ENCODE results near the gene ERF. TPM values are rescaled to one million over a fixed set of nuclear protein-coding genes. Genes with fewer than 3 reads are reported as not detected.
A peak's percentile ranks its signal among the peaks of the same experiment; 100 is the strongest.

The ERF gene
- total and polyA plus RNA-seq, 2 of the 4 experiments (the other 2 are of a cell fraction), result 5.2 to 32.4 TPM

DNA sequence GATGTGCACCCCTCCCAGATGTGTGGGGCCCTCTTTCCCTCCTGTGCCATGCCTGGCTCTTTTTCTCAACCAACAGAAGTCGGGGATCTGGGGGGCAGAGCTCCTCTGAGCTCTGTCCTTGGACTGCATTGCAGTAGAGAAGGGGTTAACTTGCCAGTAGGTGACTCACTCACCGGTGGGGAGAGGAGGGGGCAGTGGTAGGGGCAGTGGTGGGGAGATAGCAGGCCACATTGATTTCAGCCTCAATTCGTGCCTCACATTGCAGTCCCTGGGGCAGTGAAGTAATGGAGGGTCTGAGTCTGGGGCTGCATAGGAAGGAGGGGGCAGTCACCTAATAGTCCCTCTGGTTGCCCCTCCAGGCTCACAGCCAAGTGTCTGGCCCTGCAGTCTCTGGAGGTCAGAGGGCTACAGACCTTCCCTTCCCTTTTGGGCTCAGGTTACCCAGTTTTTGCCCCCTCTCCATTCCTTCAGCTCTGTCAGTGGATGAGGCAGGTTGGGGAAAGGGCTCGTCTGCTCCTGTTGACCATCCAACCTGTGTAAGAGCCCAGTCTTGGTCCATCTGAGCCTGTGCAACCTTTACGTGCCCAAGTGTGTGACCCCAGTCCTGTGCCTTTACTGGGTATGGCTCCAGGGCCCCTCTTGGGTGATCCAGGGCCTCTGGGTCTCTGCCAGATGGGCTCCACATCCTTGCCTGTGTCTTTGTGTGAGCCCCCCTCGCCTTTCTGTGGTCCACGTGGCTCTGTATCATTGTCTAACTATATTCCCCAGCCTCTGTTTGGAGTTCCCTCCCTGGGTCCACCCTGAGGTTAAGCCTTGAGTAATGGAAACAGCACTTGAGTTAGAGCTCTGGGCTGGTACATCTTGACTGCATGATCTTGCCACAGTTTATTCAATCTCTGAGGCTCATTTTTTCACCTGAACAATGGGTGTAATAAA is 27.2 kb upstream of the ERF start:
- Histone ChIP-seq H4K5ac (ENCODE audit: low read depth, low read length) (peak overlapping the region; percentile 28; the same call in 1 of the 2 replicates), H3K4ac (ENCODE audit: low read depth, low read length) (peak overlapping the region; percentile 94), H2AK9ac (replicated peaks; ENCODE audit: low read depth, low read length, poor library complexity) (peak overlapping the region; percentile 99), H3K4me3 (ENCODE audit: insufficient read depth, low read depth, low read length) (no peak overlapping the region), H2BK120ac (ENCODE audit: low read depth, low read length) (peak overlapping the region; percentile 88), H3K14ac (replicated peaks; ENCODE audit: low read depth, low read length) (peak overlapping the region; percentile 85), H3K4me1 (ENCODE audit: control insufficient read depth, insufficient read depth, low read length) (peaks cover 60% of the 10 kb centered on the region), H4K91ac (ENCODE audit: insufficient read depth, low read depth, low read length) (peak overlapping the region; percentile 61), H3K9ac (ENCODE audit: low read depth, low read length) (peak overlapping the region; percentile 72), H3K27ac (ENCODE audit: insufficient read depth, low read length) (peak overlapping the region; percentile 93), H2BK15ac (ENCODE audit: low read depth, low read length) (peak overlapping the region; percentile 29; the same call in 1 of the 3 replicates), H3K9me1 (ENCODE audit: insufficient read depth, low read length) (peaks cover 16% of the 10 kb centered on the region), H3K23ac (ENCODE audit: low read depth, low read length) (peak overlapping the region; percentile 91; the same call in 1 of the 2 replicates), H4K20me1 (ENCODE audit: insufficient read depth, low read length) (peaks cover 49% of the 10 kb centered on the region), H4K8ac (ENCODE audit: low read depth in 2 of 2, low read length in 2 of 2) (peak overlapping the region; percentile 15 to 89; a peak in 3 of 4 replicates), H3K4me2 (ENCODE audit: low read depth, low read length) (peak overlapping the region; percentile 76), H3K18ac (ENCODE audit: low read depth, low read length) (peak overlapping the region; percentile 18; the same call in 1 of the 2 replicates), H3K56ac (ENCODE audit: extremely low read depth, insufficient read depth, low read length) (peak overlapping the region; percentile 58; the same call in 1 of the 2 replicates), H2BK20ac (ENCODE audit: low read depth, low read length) (peak overlapping the region; percentile 74), H3K36me3 (ENCODE audit: control insufficient read depth, insufficient read depth, low read length) (peaks cover 3% of the 10 kb centered on the region; the same call in 1 of the 2 replicates), H3K9me3 (ENCODE audit: control insufficient read depth, insufficient read depth, low read length) (no peaks in the 10 kb centered on the region), H3K79me1 (ENCODE audit: low read depth in 1 of 2, low read length in 2 of 2) (peaks cover 36 to 76% of the 10 kb centered on the region in 2 experiments), H3K27me3 (ENCODE audit: control insufficient read depth, insufficient read depth, low read length) (no peaks in the 10 kb centered on the region), H2AFZ (replicated peaks; ENCODE audit: low read length, poor library complexity) (peak overlapping the region; percentile 90), H2BK5ac (ENCODE audit: low read depth, low read length, poor library complexity, severe bottlenecking) (peak overlapping the region; percentile 86), H2AK5ac (ENCODE audit: low read depth, low read length) (peak overlapping the region; percentile 97)
- dilution Hi-C loops (cut with HindIII; ENCODE audit: low sequenced_read_pairs, unreplicated experiment), result no loop called here
- peak; percentile 41 for DNase-seq
- POLR2A ChIA-PET (ENCODE audit: unreplicated experiment), result no interaction called here
- in situ Hi-C loops (cut with MboI; ENCODE audit: low sequenced_read_pairs), result no loop called here
- no TSS peak for BruUV-seq (replicated peaks)
- CTCF ChIA-PET, result interaction anchor here (1.0 kb wide), 1 partner anchor 36 kb away, joined by 3 read pairs; no protein-coding TSS in a partner anchor
- TF ChIP-seq RFX5 (IDR thresholded peaks at IDR 0.05; ENCODE audit: low read depth, low read length), result no peak
- TF ChIP-seq CEBPB (IDR thresholded peaks at IDR 0.05; ENCODE audit: low read depth, low read length), result no peak
- TF ChIP-seq SMC3 (IDR thresholded peaks at IDR 0.05; ENCODE audit: low read depth, low read length), result no peak
- TF ChIP-seq USF2 (IDR thresholded peaks at IDR 0.05; ENCODE audit: low read depth, low read length), result no peak; the same call in 1 of the 2 replicates
- TF ChIP-seq MXI1 (IDR thresholded peaks at IDR 0.05; ENCODE audit: borderline replicate concordance, low read depth, low read length), result 0 out of 2 replicates have a peak, but pooled peaks have one; percentile 45
- TF ChIP-seq FOS (IDR thresholded peaks at IDR 0.05; ENCODE audit: low read depth, low read length), result peak; percentile 47; the same call in 1 of the 2 replicates
- peak; percentile 81 for TF ChIP-seq MAZ (IDR thresholded peaks at IDR 0.05; ENCODE audit: borderline replicate concordance, low read depth, low read length)
- TF ChIP-seq, protein P1, sequence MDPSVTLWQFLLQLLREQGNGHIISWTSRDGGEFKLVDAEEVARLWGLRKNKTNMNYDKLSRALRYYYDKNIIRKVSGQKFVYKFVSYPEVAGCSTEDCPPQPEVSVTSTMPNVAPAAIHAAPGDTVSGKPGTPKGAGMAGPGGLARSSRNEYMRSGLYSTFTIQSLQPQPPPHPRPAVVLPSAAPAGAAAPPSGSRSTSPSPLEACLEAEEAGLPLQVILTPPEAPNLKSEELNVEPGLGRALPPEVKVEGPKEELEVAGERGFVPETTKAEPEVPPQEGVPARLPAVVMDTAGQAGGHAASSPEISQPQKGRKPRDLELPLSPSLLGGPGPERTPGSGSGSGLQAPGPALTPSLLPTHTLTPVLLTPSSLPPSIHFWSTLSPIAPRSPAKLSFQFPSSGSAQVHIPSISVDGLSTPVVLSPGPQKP (IDR thresholded peaks at IDR 0.05; ENCODE audit: borderline replicate concordance, low read depth, low read length), result no peak
- 66% methylated on average over 2 of the region's 7 CpGs; no CpG with 5 or more reads in 1 of the 2 experiments for WGBS, 2 experiments (ENCODE audit: extremely low coverage in 2 of 2, insufficient read length in 1 of 2)
- intact Hi-C loops (cut with micrococcal nuclease), result loop anchor here (2.0 kb wide), 1 partner anchor 27 kb away; the partner anchor contains the start of gene ERF
- ATAC-seq (ENCODE audit: low read depth), result no peak
